NCI-H1436 (cell line): Measurements from ENCODE around the gene STAG3.
"Not testable (repeated sequence)": the region's sequence is repeated elsewhere in the genome, so short reads cannot be mapped to it uniquely, and the experiment has no call there.

Experiments used
- DNase-seq: peaks from one replicate; lab custom pipeline; 2025; lab: John Stamatoyannopoulos, UW

STAG3 gene

DNA sequence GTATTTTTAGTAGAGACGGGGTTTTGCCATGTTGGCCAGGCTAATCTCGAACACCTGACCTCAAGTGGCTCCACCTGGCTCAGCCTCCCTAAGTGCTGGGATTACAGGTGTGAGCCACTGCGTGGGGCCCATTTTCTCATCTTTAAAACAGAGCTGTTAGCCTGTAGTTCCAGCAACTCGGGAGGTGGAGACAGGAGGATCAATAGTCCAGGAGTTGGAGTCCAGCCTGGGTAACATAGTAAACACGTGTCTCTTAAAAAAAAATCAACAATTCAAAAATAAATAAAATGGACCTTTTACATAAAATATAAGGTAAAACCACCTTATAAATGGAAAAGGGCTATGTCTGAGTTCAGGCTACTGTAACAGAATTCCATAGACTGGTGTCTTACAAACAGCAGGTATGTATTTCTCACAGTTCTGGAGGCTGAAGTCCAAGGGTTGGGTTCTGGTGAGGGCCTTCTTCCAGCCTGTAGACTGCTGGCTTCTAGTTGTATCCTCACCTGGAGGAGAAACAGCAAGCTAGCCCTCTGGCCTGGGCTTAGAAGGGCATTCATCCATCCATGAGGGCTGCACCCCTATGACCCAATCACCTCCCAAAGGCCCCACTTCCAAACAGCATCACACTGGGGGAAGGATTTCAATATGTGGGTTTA, 35.0 kb downstream of the STAG3 start:
- DNase-seq: no peak

DNA sequence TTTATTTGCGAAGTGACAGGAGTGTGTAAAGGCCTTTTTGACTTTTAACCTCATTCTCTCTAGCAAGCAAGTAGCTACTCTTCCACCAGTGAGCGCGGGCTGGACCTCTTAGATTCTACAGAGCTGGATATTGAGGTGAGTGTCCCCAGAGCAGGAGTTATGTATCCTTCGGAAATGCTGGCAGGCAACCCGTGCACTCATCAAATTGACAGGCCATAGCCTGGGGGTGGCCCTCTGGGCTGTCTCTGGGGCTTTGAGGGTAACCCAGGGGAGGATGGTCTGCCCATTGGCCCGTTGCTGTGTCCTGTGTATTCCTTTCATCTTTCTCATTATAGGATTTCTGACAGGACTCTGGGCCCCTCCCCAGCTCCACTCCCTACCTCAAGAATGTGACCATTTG, 36.0 kb downstream of the STAG3 start:
- DNase-seq: no peak

DNA sequence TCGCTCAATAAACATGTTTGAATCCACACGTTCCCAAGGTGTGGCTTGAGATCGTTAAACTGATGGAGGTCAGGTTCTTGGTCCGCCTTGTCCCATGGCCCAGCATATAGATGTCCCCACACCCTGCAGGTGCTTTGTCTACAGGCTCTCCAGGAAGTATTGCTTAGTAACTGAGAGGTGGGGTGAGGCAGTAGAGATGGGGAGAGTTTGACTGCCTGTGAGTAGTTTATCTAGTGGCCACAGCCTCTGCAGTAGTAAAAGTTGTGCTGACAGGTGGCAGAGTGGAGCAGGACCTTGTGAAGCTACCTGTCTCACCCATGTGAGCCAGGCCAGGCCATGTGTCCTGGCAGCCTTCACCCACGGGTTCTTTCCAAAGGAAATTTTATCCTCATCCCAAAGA, 36.6 kb downstream of the STAG3 start:
- not testable (repeated sequence) for DNase-seq

DNA sequence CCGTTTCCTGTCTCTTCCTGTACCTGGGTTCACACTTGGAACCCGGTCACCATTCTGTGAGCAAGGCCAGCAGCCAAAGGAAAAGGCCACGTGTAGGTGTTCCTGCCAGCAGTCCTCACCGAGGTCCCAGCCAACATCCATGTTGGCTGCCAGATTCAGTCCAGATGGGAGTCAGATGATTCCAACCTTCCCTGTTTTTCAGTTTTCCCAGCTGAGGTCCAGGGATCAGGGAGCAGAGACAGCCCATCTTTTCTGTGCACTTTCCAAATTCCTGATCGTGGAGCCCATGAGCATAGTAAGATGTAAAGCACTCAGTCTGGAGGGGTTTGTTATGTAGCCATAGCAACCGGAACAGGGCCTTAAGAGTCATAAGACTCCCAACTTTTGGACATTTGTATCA, 38.2 kb downstream of the STAG3 start:
- DNase-seq: no peak

DNA sequence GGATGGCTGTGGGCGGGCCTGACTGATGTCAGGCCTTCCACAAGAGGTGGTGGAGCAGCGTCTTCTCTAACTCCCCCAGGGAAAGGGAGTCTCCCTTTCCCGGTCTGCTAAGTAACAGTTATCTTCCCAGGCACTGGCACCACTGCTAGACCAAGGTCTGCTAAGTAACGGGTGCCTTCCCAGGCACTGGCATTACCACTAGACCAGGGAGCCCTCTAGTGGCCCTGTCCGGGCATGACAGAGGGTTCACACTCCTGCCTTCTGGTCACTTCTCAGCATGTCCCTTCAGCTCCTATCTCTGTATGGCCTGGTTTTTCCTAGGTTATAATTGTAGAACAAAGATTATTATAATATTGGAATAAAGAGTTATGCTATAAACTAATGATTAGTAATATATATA, 40.2 kb downstream of the STAG3 start:
- peak; percentile 41 for DNase-seq

DNA sequence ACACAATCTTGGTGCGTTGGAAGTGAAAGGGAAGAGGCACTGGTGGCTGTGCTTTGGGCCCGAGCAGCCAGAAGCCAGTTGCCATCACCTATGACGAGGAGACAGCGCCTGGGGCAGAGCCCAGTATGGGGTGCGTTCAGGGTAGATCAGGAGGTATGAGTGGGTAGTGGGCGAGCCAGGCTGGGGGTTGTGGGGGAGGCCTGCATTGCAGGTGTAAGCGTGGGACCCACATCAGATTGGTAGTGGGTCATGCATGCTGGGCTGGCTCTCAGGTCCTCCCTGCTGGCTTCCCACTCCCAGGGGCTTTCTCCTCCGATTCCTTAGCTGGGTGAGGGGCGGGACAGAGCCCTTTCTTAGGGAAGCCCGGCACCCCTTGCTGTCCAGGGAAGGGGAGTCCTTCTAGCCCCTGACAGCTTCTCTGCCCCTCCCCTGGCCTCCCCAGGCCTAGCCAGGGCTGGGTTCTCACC, 41.6 kb downstream of the STAG3 start:
- no peak for DNase-seq

DNA sequence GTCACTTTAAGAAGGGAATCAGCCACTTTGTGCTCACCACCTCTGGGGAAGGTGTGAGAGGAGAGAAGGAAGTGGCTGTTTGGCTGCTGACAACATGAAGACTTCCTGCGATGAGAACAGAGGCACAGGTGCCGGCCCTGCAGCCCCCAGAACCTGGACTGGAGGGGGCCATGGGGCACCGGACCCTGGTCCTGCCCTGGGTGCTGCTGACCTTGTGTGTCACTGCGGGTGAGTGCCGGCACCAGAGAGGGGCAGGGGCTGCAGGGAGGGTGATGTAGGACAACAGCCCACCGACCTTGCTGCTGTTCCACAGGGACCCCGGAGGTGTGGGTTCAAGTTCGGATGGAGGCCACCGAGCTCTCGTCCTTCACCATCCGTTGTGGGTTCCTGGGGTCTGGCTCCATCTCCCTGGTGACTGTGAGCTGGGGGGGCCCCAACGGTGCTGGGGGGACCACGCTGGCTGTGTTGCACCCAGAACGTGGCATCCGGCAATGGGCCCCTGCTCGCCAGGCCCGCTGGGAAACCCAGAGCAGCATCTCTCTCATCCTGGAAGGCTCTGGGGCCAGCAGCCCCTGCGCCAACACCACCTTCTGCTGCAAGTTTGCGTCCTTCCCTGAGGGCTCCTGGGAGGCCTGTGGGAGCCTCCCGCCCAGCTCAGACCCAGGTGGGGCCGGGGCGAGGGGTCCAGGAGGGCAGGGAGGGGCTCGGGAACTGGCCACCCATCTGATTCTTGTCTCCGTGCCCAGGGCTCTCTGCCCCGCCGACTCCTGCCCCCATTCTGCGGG, 42.3 kb downstream of the STAG3 start, which contains the start of gene PVRIG:
PVRIG (plus strand) TSS at position 149 of the 785 bp plus-strand sequence; CDS start at position 171, 22 bp downstream.
- DNase-seq: not testable (repeated sequence)

DNA sequence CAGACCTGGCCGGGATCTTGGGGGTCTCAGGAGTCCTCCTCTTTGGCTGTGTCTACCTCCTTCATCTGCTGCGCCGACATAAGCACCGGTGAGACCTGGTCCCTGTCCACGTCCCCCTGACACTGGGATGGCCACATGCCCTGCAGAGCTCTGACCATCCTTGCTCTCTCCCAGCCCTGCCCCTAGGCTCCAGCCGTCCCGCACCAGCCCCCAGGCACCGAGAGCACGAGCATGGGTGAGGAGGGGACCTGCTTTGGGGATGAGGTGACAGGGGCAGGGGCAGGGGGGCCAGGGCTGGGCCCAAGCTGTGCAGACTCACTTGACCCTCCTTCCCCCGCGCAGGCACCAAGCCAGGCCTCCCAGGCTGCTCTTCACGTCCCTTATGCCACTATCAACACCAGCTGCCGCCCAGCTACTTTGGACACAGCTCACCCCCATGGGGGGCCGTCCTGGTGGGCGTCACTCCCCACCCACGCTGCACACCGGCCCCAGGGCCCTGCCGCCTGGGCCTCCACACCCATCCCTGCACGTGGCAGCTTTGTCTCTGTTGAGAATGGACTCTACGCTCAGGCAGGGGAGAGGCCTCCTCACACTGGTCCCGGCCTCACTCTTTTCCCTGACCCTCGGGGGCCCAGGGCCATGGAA, 43.0 kb downstream of the STAG3 start:
- no peak for DNase-seq

DNA sequence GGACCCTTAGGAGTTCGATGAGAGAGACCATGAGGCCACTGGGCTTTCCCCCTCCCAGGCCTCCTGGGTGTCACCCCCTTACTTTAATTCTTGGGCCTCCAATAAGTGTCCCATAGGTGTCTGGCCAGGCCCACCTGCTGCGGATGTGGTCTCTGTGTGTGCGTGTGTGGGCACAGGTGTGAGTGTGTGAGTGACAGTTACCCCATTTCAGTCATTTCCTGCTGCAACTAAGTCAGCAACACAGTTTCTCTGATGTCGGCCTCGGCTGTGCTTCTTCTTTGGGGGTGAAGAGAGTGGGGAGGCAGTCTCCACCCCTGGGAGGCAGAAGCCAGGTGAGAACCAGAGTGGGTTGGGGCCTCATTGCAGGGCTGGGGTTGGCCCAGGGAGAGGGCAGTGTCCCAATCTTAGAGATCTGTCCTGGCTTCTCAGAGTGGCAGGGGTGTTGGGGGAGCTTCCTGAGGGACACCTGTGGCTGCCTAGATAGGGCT, 43.6 kb downstream of the STAG3 start:
- DNase-seq: no peak

DNA sequence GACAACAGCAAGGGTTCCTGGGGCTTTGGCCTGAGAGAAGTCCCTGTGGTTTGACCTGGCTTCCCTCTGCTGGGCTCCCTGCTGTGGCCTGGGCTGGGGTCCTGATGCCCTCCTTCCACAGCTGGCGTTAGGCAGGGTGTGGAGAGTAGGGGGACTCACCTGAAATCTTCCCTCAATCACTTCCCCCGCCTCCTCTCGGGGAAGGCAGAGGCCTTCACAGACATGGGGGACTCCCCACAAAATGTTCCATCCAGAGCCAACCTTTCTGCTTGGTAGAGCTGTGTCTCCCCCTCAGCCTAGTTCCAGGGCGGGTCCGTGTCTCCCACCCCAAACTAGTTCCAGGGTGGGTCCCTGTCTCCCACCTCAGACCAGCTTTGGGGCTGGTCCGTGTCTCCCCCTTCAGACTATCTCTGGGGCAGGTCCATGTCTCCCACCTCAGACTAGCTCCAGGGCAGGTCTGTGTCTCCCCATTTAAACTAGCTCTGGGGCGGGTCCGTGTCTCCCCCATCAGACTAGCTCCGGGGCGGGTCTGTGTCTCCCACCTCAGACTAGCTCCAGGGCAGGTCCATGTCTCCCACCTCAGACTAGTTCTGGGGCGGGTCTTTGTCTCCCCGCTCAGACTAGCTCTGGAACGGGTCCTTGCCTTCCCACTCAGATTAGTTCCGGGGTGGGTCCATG, 44.2 kb downstream of the STAG3 start:
- no peak for DNase-seq

DNA sequence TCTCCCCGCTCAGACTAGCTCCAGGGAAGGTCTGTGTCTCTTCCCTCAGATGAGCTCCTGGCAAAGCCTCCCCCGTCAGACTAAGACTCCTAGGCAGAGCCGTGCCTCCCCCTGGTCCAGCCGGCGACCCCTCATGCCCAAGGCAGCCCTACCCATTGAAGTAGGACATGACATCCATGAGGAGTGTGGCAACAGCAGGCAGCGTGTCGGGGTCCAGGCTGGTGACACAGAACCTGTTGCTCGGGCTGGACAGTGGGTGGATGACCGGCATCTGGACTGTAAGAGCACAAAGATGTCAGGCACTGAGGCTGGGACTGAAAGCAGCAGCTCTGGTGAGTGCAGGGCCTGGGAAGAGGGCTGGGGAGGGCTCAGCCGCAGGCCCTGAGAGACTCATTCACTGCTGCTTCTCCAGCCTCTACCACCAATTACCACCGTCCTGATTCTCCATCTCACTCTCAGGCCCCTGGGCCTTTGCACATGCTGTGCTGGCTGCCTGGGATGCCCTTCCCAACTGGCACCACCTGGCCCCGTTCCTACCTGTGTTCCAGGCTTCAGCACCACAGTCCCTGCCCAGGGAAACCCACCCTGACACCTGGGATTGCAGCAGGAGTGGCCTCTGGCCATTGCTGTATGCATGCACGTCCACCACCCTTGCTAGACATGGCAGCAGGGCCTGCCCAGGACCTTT, 44.9 kb downstream of the STAG3 start:
- no peak for DNase-seq

DNA sequence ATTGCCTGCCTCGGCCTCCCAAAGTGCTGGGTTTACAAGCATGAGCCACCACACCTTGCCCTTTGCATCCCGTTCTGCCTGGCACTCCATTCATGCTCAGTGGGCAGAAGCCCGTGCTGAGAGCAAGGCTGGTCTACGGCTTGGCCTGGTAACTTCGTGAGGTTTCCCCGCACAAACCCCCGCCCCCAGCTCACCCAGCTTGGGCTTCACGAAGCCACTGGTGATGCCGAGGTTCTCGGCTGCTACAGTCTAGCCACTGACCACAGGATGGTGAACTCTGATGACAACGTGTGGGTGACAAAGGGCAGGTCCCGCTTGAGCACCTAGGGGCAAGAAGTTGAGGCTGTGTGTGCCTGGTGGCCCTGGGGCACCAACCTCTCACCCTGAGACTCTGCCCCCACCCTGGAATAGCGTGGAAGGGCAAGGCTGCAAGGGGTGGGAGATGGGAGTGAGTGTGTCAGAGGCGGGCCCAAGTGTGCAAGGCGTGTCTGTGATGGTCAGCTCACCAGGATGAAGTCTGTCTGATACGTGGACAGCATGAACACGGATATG, 45.7 kb downstream of the STAG3 start:
- not testable (repeated sequence) for DNase-seq

DNA sequence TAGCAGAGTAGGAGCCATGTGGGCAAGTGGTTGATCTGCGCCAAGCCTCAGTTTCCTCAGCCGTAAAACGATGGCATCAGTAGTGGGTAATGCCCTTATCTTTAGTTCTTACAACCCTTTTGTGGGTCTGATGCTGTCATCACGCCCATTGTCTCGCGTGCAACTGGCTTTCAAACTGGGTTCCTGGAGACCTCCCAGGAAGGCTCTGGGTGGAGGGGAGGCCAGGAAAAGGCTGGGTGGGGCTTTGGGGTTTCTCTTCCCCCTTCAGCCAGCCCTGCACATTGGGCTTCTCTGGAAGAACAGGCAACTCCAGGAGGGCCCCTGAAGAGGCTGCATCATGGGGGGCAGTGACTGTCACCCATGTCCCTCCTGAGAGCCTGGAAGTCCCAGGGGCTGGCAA, 47.2 kb downstream of the STAG3 start:
- DNase-seq: not testable (repeated sequence)

DNA sequence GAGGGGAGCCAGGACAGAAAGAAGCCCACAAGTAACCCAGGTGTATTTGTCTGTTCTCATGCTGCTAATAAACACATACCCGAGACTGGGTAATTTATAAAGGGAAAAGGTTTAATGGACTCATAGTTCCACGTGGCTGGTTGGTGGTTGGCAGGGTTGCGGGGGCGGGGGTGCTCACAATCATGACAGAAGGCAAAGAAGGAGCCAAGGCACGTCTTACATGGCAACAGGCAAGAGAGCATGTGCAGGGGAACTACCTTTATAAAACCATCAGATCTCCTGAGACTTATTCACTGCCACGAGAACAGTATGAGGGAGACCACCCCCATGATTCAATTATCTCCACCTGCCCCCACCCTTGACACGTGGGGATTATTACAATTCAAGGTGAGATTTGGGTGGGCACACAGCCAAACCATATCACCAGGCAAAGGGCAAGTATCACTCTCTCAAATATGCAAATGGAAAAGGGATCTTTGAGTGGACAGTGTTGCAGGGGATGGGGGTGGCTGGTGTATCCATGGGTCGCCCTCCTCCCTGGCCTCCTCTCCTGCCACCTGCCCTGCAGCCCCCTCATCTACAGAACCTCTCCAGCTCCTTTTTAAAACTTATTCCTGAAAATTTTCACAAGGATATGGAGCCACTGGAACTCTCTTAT, 57.1 kb downstream of the STAG3 start:
- DNase-seq: not testable (repeated sequence)

DNA sequence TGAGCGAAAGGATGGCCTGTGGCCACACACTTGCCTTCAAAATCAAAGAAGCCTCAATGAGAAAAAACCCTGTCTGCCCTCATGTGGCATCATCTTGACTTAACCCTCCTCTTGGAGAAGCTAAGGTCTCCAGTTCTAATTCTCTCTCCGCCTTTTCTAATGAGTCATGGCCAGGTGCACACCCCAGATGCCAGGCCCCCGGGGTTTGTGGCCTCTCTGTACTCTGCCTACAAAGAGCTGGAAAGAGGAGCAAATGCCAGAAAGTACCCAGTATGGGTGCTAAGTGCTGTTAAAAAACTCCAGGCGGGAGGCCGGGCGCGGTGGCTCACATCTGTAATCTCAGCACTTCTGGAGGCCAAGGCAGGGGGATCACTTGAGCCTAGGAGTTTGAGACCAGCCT, 62.3 kb downstream of the STAG3 start:
- not testable (repeated sequence) for DNase-seq

DNA sequence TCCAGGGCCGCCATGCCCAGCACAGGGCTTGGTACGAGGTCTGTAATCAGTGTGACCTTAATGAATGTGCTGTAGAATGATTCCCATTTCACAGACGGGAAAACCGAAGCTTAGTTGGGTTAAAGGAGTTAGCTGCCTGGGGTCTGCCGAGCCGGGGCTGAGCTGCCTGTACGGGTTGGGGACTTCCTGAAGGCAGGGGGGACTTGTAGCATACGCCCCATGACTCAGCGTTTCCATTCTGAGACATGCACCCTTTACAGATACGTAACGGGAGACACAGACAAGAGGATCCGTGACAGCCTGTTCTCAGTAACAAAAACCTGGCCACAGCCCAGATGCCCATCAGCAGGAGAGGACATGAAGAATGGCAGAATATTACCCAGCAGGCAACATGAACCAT, 65.7 kb downstream of the STAG3 start:
- DNase-seq: not testable (repeated sequence)

DNA sequence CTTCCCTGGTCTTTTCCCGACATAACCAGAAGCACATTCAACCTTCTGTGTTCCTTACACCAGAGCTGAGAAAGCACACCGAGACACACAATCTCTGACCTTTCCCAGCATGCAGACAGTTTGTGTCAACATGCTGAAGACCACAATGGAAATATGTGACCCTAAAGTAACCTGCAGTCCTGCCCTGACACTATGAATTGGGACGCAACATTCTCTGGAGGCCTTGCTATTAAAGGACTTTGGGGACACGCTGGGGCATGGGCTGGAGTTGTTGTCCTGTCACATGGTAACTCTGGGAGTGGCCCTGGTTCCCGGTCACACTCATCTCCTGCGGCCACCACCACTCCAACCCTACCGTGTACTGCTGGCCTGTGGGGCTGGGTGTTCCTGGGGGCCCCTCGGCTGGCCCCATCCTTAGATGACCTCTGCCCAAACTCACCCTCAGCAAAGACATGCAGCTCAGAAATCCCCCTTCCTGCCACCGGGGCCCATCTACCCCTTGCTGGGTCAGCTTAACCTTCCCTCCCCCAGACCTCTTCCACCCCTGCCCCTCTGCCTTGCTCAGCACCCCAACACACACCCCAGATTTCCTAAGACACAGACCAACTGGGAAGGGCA, 67.4 kb downstream of the STAG3 start:
- not testable (repeated sequence) for DNase-seq

DNA sequence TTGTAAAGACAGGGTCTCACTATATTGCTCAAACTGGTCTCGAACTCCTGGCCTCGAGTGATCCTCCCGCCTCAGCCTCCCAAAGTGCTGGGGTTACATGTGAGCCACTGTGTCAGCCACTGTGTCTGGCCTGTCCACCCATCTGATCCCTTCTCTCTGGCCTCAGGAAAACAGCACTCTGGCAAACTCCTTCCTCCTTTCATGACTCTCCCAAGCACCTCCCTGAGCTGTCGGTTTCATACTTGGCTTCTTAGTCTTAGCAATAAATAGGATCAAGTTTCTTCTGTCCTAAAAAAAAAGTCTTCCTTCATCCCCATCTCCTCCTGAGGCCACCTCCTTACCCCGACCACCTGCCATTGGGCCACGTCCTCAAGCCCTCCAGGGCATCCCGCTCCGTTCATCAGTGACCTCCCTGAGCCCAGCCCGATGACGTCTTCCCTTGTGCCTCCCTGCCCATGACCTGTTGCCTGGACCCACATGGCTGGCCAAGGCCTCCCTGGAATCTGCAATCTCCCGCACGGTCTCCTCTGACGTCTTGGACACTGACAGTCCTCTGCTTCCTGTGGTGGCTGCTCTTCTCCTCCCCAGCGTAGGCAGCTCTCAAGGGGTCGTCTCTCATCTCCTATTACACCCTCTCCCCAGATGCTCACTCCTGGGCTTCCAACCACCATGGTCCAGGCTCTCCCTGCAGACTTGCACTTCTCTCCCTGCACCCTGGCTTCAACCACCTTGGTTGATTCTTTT, 68.6 kb downstream of the STAG3 start:
- DNase-seq: not testable (repeated sequence)

DNA sequence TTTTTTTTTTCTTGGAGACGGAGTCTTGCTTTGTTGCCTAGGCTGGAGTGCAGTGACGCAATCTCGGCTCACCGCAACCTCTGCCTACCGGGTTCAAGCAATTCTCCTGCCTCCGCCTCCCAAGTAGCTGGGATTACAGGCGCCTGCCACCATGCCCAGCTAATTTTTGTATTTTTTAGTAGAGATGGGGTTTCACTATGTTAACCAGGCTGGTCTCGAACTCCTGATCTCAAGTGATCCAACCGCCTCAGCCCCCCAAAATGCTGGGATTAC, 69.1 kb downstream of the STAG3 start:
- DNase-seq: not testable (repeated sequence)
